ENCODE results near the gene MFSD6. TPM values are rescaled to one million over a fixed set of nuclear protein-coding genes. Genes with fewer than 3 reads are reported as not detected.

Gene MFSD6
- total RNA-seq, 4 donors from 2014 or later = 3.6 to 30.3 (median 28.4) TPM

- intact Hi-C loops (cut with DNase I; ENCODE audit: low total_unique reads) = no loop called here
- H3K27me3 ChIP-seq = no peaks in the 10 kb centered on the region
- H3K27ac ChIP-seq = no peak overlapping the region
- no peak for TF ChIP-seq CTCF (IDR thresholded peaks at IDR 0.05)
- no peak for TF ChIP-seq POLR2A (IDR thresholded peaks at IDR 0.05)
- H3K9me3 ChIP-seq = no peaks in the 10 kb centered on the region
- H3K4me1 ChIP-seq = no peaks in the 10 kb centered on the region
- no peaks in the 10 kb centered on the region for H3K36me3 ChIP-seq
- no peak for DNase-seq
- no peak overlapping the region for H3K4me3 ChIP-seq
These were observed 104.5 kb downstream of the MFSD6 start for GRCh38 chr2:190512539-190513095.

- no peak overlapping the region for H3K4me3 ChIP-seq
- no peaks in the 10 kb centered on the region for H3K9me3 ChIP-seq
- no peaks in the 10 kb centered on the region for H3K4me1 ChIP-seq
- H3K27me3 ChIP-seq = no peaks in the 10 kb centered on the region
- DNase-seq = no peak
- H3K36me3 ChIP-seq = no peaks in the 10 kb centered on the region
- intact Hi-C loops (cut with DNase I; ENCODE audit: low total_unique reads) = no loop called here
- H3K27ac ChIP-seq = no peak overlapping the region
- TF ChIP-seq POLR2A (IDR thresholded peaks at IDR 0.05) (no peak), CTCF (IDR thresholded peaks at IDR 0.05) (no peak)
These were observed 105.7 kb downstream of the MFSD6 start for GRCh38 chr2:190513877-190514276.

GRCh38 chr2:190514676-190515075, 106.5 kb downstream of the MFSD6 start:
- no peaks in the 10 kb centered on the region for H3K9me3 ChIP-seq
- no peaks in the 10 kb centered on the region for H3K4me1 ChIP-seq
- no peak overlapping the region for H3K27ac ChIP-seq
- intact Hi-C loops (cut with DNase I; ENCODE audit: low total_unique reads) = no loop called here
- DNase-seq = no peak
- H3K27me3 ChIP-seq = no peaks in the 10 kb centered on the region
- no peak overlapping the region for H3K4me3 ChIP-seq
- TF ChIP-seq POLR2A (IDR thresholded peaks at IDR 0.05) (no peak), CTCF (IDR thresholded peaks at IDR 0.05) (no peak)
- H3K36me3 ChIP-seq = no peaks in the 10 kb centered on the region

- no peak for DNase-seq
- H3K9me3 ChIP-seq = no peaks in the 10 kb centered on the region
- no peak overlapping the region for H3K27ac ChIP-seq
- H3K36me3 ChIP-seq = no peaks in the 10 kb centered on the region
- H3K4me1 ChIP-seq = no peaks in the 10 kb centered on the region
- intact Hi-C loops (cut with DNase I; ENCODE audit: low total_unique reads) = no loop called here
- no peak overlapping the region for H3K4me3 ChIP-seq
- no peak for TF ChIP-seq POLR2A (IDR thresholded peaks at IDR 0.05)
- no peak for TF ChIP-seq CTCF (IDR thresholded peaks at IDR 0.05)
- no peaks in the 10 kb centered on the region for H3K27me3 ChIP-seq
These were observed 107.5 kb downstream of the MFSD6 start for GRCh38 chr2:190515687-190516086.

GRCh38 chr2:190517468-190517867, 109.3 kb downstream of the MFSD6 start:
- intact Hi-C loops (cut with DNase I; ENCODE audit: low total_unique reads) = no loop called here
- no peak for DNase-seq
- H3K4me3 ChIP-seq = no peak overlapping the region
- TF ChIP-seq CTCF (IDR thresholded peaks at IDR 0.05) (no peak), POLR2A (IDR thresholded peaks at IDR 0.05) (no peak)
- no peaks in the 10 kb centered on the region for H3K4me1 ChIP-seq
- no peaks in the 10 kb centered on the region for H3K27me3 ChIP-seq
- H3K27ac ChIP-seq = no peak overlapping the region
- no peaks in the 10 kb centered on the region for H3K9me3 ChIP-seq
- no peaks in the 10 kb centered on the region for H3K36me3 ChIP-seq
